Mucosa of rectum (tissue), 2 donors: ENCODE results near the gene LRRC1.

Experiments used
- H3K27ac ChIP-seq, 2 donors: one replicate each; pipeline ENCODE4 v1.7.0; 2013; ENCODE audit warnings: inconsistent platforms in 2 of 2, low read depth in 2 of 2, low read length in 2 of 2
- H3K27me3 ChIP-seq, 2 donors: one replicate each; pipeline ENCODE4 v1.7.0; 2013; ENCODE audit warnings: low read length in 2 of 2; ENCODE audit not compliant: control insufficient read depth in 2 of 2, insufficient read depth in 2 of 2
- H3K36me3 ChIP-seq, 2 donors: one replicate each; pipeline ENCODE4 v1.7.0; 2013; ENCODE audit warnings: low read length in 2 of 2; ENCODE audit not compliant: control insufficient read depth in 2 of 2, insufficient read depth in 2 of 2
- H3K4me1 ChIP-seq, 2 donors: one replicate each; pipeline ENCODE4 v1.7.0; 2013; ENCODE audit warnings: low read length in 2 of 2, mild to moderate bottlenecking in 1 of 2; ENCODE audit not compliant: control insufficient read depth in 2 of 2, insufficient read depth in 2 of 2
- H3K4me3 ChIP-seq, 2 donors: one replicate each; pipeline ENCODE4 v1.7.0; 2013; ENCODE audit warnings: low read length in 2 of 2
- H3K9ac ChIP-seq, 2 donors: one replicate each; pipeline ENCODE4 v1.7.0; 2013; ENCODE audit warnings: low read length in 2 of 2, low read depth in 1 of 2, mild to moderate bottlenecking in 1 of 2
- H3K9me3 ChIP-seq, 2 donors: one replicate each; pipeline ENCODE4 v1.7.0; 2013; ENCODE audit warnings: low read length in 2 of 2; ENCODE audit not compliant: control insufficient read depth in 2 of 2
- donor health status: healthy.
- donor health status: Normal muscosa, but diverticular disease.

The LRRC1 gene

GRCh38 chr6:53939830-53940229, 145.0 kb downstream of the LRRC1 start:
- Histone ChIP-seq H3K9me3 (no peaks in the 10 kb centered on the region), H3K4me1 (no peaks in the 10 kb centered on the region), H3K9ac (no peak overlapping the region), H3K27me3 (no peaks in the 10 kb centered on the region), H3K4me3 (no peak overlapping the region), H3K27ac (no peak overlapping the region), H3K36me3 (no peaks in the 10 kb centered on the region)

DNA sequence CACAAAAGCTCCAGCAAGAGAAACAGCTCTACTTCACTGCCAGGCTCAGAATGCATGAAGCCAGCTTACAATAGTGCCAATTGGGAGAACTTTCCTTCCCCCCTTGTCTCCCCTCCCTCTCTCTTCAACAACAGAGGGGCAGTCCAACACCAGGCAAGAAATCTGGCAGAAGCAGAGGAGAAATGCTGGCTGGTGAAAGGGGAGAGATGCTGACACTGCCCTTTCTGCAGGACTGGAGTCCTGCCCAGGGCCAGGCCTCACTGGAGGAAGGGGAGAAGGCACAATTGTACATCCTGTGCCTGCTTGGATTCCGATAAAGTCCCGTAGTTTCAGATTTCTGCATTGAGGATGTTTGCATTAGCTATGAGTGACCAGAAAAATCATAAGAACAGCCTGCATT, 148.6 kb downstream of the LRRC1 start:
- Histone ChIP-seq H3K36me3 (no peaks in the 10 kb centered on the region), H3K9me3 (no peaks in the 10 kb centered on the region), H3K4me1 (no peaks in the 10 kb centered on the region), H3K27me3 (no peaks in the 10 kb centered on the region), H3K27ac (no peak overlapping the region), H3K9ac (no peak overlapping the region), H3K4me3 (no peak overlapping the region)

GRCh38 chr6:53944091-53944490, 149.3 kb downstream of the LRRC1 start:
- Histone ChIP-seq H3K27ac (no peak overlapping the region), H3K9ac (no peak overlapping the region), H3K4me1 (no peaks in the 10 kb centered on the region), H3K27me3 (no peaks in the 10 kb centered on the region), H3K9me3 (no peaks in the 10 kb centered on the region), H3K36me3 (no peaks in the 10 kb centered on the region), H3K4me3 (no peak overlapping the region)

DNA sequence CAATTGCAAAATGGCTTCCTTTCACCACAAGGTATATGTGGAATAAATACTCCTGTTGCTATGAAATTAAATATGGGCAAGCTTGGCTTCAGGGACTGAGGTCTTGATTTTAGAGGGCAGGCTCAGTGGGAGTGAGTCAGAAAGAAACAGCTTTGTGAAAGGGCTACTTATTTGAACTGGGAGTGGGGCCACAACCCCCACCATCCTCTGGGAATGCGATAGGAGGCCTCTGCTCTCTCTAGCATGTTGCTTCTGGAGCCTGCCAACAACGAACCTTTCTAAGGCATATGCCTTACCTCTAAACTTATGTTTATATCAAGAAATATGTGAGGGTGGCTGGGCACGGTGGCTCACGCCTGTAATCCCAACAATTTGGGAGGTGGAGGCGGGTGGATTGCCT, 149.7 kb downstream of the LRRC1 start:
- no peaks in the 10 kb centered on the region for H3K9me3 ChIP-seq
- H3K9ac ChIP-seq, result no peak overlapping the region
- H3K27ac ChIP-seq, result no peak overlapping the region
- no peak overlapping the region for H3K4me3 ChIP-seq
- no peaks in the 10 kb centered on the region for H3K36me3 ChIP-seq
- no peaks in the 10 kb centered on the region for H3K4me1 ChIP-seq
- H3K27me3 ChIP-seq, result no peaks in the 10 kb centered on the region

DNA sequence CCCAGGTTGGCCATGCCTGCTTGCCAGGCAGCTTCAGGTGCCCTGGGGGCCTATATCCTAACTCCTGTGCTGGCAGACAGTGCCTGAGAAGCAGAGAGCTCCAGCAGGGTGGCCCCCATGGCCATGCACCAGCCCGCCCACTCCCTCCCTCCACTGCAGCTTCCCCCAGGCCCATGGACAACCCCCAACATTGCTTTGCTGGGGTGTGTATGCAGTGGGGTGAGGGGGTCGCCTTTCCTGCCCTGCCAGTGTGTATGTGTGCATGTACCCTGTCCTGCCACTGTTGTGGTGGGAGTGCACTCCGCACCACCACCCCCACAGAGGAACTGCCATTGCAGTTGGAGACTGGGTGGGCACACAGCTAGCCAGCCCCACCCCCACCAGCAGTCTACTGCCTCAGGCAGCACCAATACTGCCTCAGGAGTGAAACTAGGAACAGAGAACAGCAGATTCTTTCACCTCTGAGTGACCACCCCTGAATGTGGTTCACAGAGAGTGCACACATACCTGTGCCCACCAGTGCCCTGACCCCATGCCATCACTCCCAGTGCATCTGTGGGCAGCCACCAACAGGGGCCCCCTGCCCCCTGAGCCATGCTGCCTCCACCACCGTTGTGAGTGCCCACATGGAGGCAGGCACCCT, 151.1 kb downstream of the LRRC1 start:
- H3K9me3 ChIP-seq, result no peaks in the 10 kb centered on the region
- H3K27ac ChIP-seq, result no peak overlapping the region
- no peak overlapping the region for H3K4me3 ChIP-seq
- H3K9ac ChIP-seq, result no peak overlapping the region
- H3K36me3 ChIP-seq, result no peaks in the 10 kb centered on the region
- H3K4me1 ChIP-seq, result no peaks in the 10 kb centered on the region
- H3K27me3 ChIP-seq, result no peaks in the 10 kb centered on the region

DNA sequence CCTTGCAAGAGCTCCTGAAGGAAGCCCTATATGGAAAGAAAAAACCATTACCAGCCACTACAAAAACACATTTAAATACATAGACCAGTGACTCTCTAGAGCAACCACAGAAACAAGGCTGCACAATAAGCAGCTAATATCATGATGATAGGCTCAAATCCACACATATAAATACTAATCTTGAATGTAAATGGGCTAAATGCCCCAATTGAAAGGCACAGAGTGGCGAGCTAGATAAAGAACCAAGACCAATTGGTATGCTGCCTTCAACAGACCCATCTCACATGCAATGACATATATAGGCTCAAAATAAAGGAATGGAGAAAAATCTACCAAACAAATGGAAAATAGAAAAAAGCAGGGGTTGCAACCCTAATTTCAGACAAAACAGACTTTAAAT, 153.0 kb downstream of the LRRC1 start:
- Histone ChIP-seq H3K9me3 (no peaks in the 10 kb centered on the region), H3K27ac (no peak overlapping the region), H3K9ac (no peak overlapping the region), H3K4me1 (no peaks in the 10 kb centered on the region), H3K4me3 (no peak overlapping the region), H3K36me3 (no peaks in the 10 kb centered on the region), H3K27me3 (no peaks in the 10 kb centered on the region)

DNA sequence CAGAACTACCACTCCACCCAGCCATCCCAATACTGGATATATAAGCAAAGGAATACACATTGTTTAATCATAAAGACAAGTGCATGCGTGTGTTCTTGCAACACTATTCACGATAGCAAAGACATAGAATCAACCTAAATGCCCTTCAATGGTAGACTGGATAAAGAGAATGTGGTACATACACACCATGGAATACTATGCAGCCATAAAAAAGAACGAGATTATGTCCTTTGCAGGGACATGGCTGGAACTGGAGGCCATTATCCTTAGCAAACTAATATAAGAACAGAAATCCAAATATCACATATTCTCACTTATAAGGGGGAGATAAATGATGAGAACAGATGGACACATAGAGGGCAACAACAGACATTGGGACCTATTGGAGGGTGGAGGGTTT, 156.6 kb downstream of the LRRC1 start:
- Histone ChIP-seq H3K9me3 (no peaks in the 10 kb centered on the region), H3K4me1 (peaks cover 0 to 2% of the 10 kb centered on the region in 2 donors), H3K27me3 (no peaks in the 10 kb centered on the region), H3K36me3 (no peaks in the 10 kb centered on the region), H3K27ac (no peak overlapping the region), H3K4me3 (no peak overlapping the region), H3K9ac (no peak overlapping the region)

GRCh38 chr6:53956068-53956711, 161.4 kb downstream of the LRRC1 start:
- no peak overlapping the region for H3K27ac ChIP-seq
- H3K36me3 ChIP-seq, result no peaks in the 10 kb centered on the region
- H3K9ac ChIP-seq, result no peak overlapping the region
- no peaks in the 10 kb centered on the region for H3K9me3 ChIP-seq
- H3K4me1 ChIP-seq, result peaks cover 0 to 2% of the 10 kb centered on the region in 2 donors
- H3K4me3 ChIP-seq, result no peak overlapping the region
- no peaks in the 10 kb centered on the region for H3K27me3 ChIP-seq

DNA sequence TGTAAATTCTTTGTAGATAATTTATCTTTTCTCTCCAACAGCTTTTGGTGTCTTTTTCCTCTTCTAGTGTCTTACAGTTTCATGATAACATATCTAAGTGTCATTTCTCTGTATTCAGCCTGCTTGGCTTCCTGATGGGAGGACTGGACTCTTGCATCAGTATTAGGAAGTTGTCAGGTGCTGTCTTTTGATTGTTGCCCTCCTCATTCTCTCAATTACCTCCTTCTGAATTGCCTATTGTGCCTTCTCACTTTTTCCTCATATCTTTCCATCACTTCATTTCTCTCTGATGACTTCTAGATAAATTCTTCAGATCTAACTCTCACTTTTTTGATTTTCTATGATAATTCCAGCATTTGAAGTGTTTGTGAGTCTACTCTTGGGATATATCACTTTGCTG, 162.0 kb downstream of the LRRC1 start:
- Histone ChIP-seq H3K27me3 (no peaks in the 10 kb centered on the region), H3K4me1 (peaks cover 0 to 2% of the 10 kb centered on the region in 2 donors), H3K9ac (no peak overlapping the region), H3K9me3 (no peaks in the 10 kb centered on the region), H3K4me3 (no peak overlapping the region), H3K27ac (no peak overlapping the region), H3K36me3 (no peaks in the 10 kb centered on the region)

- Histone ChIP-seq H3K9ac (no peak overlapping the region), H3K4me1 (peaks cover 0 to 2% of the 10 kb centered on the region in 2 donors), H3K27me3 (no peaks in the 10 kb centered on the region), H3K36me3 (no peaks in the 10 kb centered on the region), H3K9me3 (no peaks in the 10 kb centered on the region), H3K4me3 (no peak overlapping the region), H3K27ac (no peak overlapping the region)
Measured at GRCh38 chr6:53959717-53960116, 164.9 kb downstream of the LRRC1 start.
